K562 (cell line): ENCODE measurements around the gene PRPSAP1. TPM values are rescaled to one million over a fixed set of nuclear protein-coding genes. Genes with fewer than 3 reads are reported as not detected.

Experiments used
- CC2D1A ChIP-seq: fragments of 450-650 bp; IDR thresholded peaks from 2 replicates; pipeline ENCODE4 v1.6.1; 2017; ENCODE audit warnings: mild to moderate bottlenecking
- DACH1 ChIP-seq: fragments of 450-650 bp; IDR thresholded peaks from 2 replicates; pipeline ENCODE4 v1.6.1; 2018; ENCODE audit not compliant: partially characterized antibody
- DEAF1 ChIP-seq: fragments of 450-650 bp; formaldehyde crosslinking; IDR thresholded peaks from 2 replicates; pipeline ENCODE4 v1.4.0; 2020; ENCODE audit warnings: mild to moderate bottlenecking, moderate library complexity
- HNRNPUL1 ChIP-seq: fragments of 200-400 bp; formaldehyde crosslinking; IDR thresholded peaks from 2 replicates; pipeline ENCODE4 v1.6.1; 2017; ENCODE audit warnings: low read length
- ID3 ChIP-seq, 2 experiments: fragments of 250-450 bp in 1 of 2; fragments of 450-650 bp in 1 of 2; sonication (Bioruptor Pico) in 1 of 2; IDR thresholded peaks; 2 replicates each; pipeline versions ENCODE4 v1.6.1 to v1.8.0; 2016 to 2021; ENCODE audit warnings: mild to moderate bottlenecking in 2 of 2, moderate library complexity in 2 of 2, missing compliant biosample characterization in 1 of 2, missing genetic modification characterization in 1 of 2
- KLF16 ChIP-seq: IDR thresholded peaks from 2 replicates; pipeline ENCODE4 v1.6.1; 2016; ENCODE audit warnings: antibody characterized with exemption
- MCM5 ChIP-seq: fragments of 450-650 bp; IDR thresholded peaks from 2 replicates; pipeline ENCODE4 v1.6.1; 2016; ENCODE audit warnings: low read depth
- RB1 ChIP-seq: fragments of 450-650 bp; IDR thresholded peaks from 2 replicates; pipeline ENCODE4 v1.6.1; 2017; ENCODE audit warnings: low read depth, mild to moderate bottlenecking
- SMAD1 ChIP-seq: fragments of 150-350 bp; IDR thresholded peaks from 2 replicates; pipeline ENCODE4 v1.6.1; 2014; ENCODE audit warnings: low read length, low read depth; ENCODE audit not compliant: partially characterized antibody
- STAG1 ChIP-seq: sonication (generic); formaldehyde crosslinking; IDR thresholded peaks from 2 replicates; pipeline ENCODE4 v1.5.0; 2020; ENCODE audit warnings: missing genetic modification reagents, borderline replicate concordance
- TARDBP ChIP-seq: fragments of 450-650 bp; IDR thresholded peaks from 2 replicates; pipeline ENCODE4 v1.6.1; 2016
- ZC3H11A ChIP-seq: IDR thresholded peaks from 2 replicates; pipeline ENCODE4 v1.6.1; 2012; ENCODE audit warnings: low read depth, low read length, improper control_type of control experiment
- ZNF586 ChIP-seq: fragments of 450-650 bp; formaldehyde crosslinking; conservative IDR thresholded peaks from 2 replicates; pipeline ENCODE4 v1.4.0; 2020; ENCODE audit warnings: mild to moderate bottlenecking, moderate library complexity
- polyA plus RNA-seq, 8 experiments: library from polyadenylated mRNA; depleted of rRNA in 4 of 8; stranded (reverse) in 5 of 8; unstranded in 3 of 8; fragments of >200 nt; fragmentation: Nextera tagmentation in 2 of 8; fragmentation: Illumina TruSeq in 1 of 8; extraction: Ambion mirVana in 2 of 8; extraction: Trizol in 1 of 8; gene quantifications; 2 replicates each; pipeline versions ENCODE4 v1.2.1 to v1.2.3, GENCODE V29; 2011 to 2014; ENCODE audit warnings: inconsistent platforms in 1 of 8, missing spikeins in 1 of 8
- total RNA-seq, 7 experiments: library from RNA; depleted of rRNA in 6 of 7; stranded (reverse); fragments of >200 nt in 6 of 7; fragmentation: Illumina TruSeq in 2 of 7; extraction: Trizol in 2 of 7; gene quantifications; 2 replicates each; pipeline versions ENCODE4 v1.2.1 to v1.2.3, GENCODE V29; 2011 to 2021; ENCODE audit warnings: low replicate concordance in 1 of 7
- TF ChIP-seq, protein P1 (sequence below), 2 experiments: fragments of 450-650 bp; formaldehyde crosslinking in 1 of 2; IDR thresholded peaks; 2 replicates each; pipeline versions ENCODE4 v1.4.0 to v1.6.1; 2014 to 2020; ENCODE audit warnings: mild to moderate bottlenecking in 2 of 2, borderline replicate concordance in 1 of 2, low read depth in 1 of 2
- TF ChIP-seq, protein P2 (sequence below): sonication (generic); formaldehyde crosslinking; IDR thresholded peaks from 2 replicates; pipeline ENCODE4 v1.9.0; 2022; ENCODE audit warnings: mild to moderate bottlenecking, missing genetic modification reagents

Gene PRPSAP1
- total and polyA plus RNA-seq, 9 of the 15 experiments (the other 6 are each of a cell fraction or from before 2014, with no cell fraction given), result 21.9 to 77.1 (median 40.8) TPM

GRCh38 chr17:76397687-76398522, 44.2 kb upstream of the PRPSAP1 start (continued):
- no peak for TF ChIP-seq ID3 (CRISPR knock-in tag; IDR thresholded peaks at IDR 0.05)
- TF ChIP-seq ID3 (tag; IDR thresholded peaks at IDR 0.05), result peak; percentile 49; the same call in 1 of the 2 replicates
- TF ChIP-seq HNRNPUL1, result no peak
- TF ChIP-seq, protein P1, sequence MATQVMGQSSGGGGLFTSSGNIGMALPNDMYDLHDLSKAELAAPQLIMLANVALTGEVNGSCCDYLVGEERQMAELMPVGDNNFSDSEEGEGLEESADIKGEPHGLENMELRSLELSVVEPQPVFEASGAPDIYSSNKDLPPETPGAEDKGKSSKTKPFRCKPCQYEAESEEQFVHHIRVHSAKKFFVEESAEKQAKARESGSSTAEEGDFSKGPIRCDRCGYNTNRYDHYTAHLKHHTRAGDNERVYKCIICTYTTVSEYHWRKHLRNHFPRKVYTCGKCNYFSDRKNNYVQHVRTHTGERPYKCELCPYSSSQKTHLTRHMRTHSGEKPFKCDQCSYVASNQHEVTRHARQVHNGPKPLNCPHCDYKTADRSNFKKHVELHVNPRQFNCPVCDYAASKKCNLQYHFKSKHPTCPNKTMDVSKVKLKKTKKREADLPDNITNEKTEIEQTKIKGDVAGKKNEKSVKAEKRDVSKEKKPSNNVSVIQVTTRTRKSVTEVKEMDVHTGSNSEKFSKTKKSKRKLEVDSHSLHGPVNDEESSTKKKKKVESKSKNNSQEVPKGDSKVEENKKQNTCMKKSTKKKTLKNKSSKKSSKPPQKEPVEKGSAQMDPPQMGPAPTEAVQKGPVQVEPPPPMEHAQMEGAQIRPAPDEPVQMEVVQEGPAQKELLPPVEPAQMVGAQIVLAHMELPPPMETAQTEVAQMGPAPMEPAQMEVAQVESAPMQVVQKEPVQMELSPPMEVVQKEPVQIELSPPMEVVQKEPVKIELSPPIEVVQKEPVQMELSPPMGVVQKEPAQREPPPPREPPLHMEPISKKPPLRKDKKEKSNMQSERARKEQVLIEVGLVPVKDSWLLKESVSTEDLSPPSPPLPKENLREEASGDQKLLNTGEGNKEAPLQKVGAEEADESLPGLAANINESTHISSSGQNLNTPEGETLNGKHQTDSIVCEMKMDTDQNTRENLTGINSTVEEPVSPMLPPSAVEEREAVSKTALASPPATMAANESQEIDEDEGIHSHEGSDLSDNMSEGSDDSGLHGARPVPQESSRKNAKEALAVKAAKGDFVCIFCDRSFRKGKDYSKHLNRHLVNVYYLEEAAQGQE (IDR thresholded peaks at IDR 0.05; ENCODE audit: borderline replicate concordance), result peak; percentile 91
- TF ChIP-seq, protein P1 (CRISPR knock-in tag; IDR thresholded peaks at IDR 0.05; ENCODE audit: low read depth), result no peak
- TF ChIP-seq, protein P2, sequence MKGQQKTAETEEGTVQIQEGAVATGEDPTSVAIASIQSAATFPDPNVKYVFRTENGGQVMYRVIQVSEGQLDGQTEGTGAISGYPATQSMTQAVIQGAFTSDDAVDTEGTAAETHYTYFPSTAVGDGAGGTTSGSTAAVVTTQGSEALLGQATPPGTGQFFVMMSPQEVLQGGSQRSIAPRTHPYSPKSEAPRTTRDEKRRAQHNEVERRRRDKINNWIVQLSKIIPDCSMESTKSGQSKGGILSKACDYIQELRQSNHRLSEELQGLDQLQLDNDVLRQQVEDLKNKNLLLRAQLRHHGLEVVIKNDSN (CRISPR knock-in tag), result 0 out of 2 replicates have a peak, but pooled peaks have one; percentile 25
- peak; percentile 38; the same call in 1 of the 2 replicates for TF ChIP-seq KLF16
- no peak for TF ChIP-seq DACH1
- peak; percentile 75 for TF ChIP-seq DEAF1 (CRISPR knock-in tag)
- peak; percentile 74; the same call in 1 of the 2 replicates for TF ChIP-seq RB1
- TF ChIP-seq MCM5, result no peak
- peak; percentile 81 for TF ChIP-seq STAG1 (CRISPR knock-in tag)
- no peak for TF ChIP-seq ZNF586 (CRISPR knock-in tag)
- TF ChIP-seq CC2D1A, result 0 out of 2 replicates have a peak, but pooled peaks have one; percentile 70
- peak; percentile 4 for TF ChIP-seq SMAD1
- peak; percentile 28; the same call in 1 of the 2 replicates for TF ChIP-seq TARDBP
- TF ChIP-seq ZC3H11A, result no peak
